HG02678 (cell line): ENCODE results near the gene GPHN.
A peak's percentile ranks its signal among the peaks of the same experiment; 100 is the strongest.

Experiments used
- ATAC-seq: cut with Tn5 transposase; IDR thresholded peaks from one replicate; pipeline ENCODE4 v1.9.1; 2021; ENCODE audit warnings: mild to moderate bottlenecking, moderate library complexity; ENCODE audit not compliant: unreplicated experiment

GPHN gene

GRCh38 chr14:66507722-66508546, at the start of gene GPHN:
GPHN (plus strand) TSS chr14:66508147.
- ATAC-seq = peak; percentile 89

DNA sequence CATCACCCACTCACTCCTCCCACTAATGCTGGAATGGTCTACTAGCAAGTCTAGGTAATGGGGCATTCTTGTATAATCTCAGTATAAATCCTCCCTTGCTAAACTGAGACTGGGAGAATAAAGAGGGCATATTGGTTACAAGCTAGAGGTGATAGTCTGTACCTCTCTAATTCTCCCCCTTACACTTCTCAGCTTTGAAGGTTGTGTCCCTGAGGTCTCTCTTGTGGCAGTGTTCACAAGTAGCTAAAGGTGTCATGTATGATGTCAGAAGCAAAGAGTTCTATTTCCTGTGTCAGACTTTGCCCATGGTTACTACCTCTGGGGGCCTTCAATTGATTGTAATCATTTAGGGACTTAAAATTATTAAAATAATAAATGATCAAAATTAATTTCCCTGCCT, 48.3 kb upstream of the GPHN start:
- ATAC-seq = no peak

GRCh38 chr14:66464261-66464660, 43.7 kb upstream of the GPHN start:
- no peak for ATAC-seq

GRCh38 chr14:66468778-66469367, 39.1 kb upstream of the GPHN start:
- no peak for ATAC-seq

- ATAC-seq = no peak
Measured at GRCh38 chr14:66471584-66471983, 36.4 kb upstream of the GPHN start.

DNA sequence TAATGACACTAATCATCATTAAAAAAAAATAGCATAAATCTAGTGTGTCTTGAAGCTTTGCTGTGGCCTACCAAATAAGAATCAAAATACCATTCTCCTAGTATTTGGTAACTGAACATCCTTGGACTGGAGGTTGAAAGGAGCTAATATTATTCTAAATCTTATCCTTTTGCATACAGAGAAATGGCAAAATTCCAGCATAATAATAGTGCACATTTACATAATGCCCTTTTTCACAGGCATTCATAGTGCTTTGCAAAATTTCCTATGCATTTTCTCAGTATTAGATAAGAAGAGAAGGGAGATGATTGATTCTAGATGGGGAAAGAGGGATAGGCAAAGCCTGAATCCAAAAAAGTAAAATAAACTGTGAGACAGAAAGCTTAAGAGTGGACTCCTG, 35.7 kb upstream of the GPHN start:
- ATAC-seq = no peak

DNA sequence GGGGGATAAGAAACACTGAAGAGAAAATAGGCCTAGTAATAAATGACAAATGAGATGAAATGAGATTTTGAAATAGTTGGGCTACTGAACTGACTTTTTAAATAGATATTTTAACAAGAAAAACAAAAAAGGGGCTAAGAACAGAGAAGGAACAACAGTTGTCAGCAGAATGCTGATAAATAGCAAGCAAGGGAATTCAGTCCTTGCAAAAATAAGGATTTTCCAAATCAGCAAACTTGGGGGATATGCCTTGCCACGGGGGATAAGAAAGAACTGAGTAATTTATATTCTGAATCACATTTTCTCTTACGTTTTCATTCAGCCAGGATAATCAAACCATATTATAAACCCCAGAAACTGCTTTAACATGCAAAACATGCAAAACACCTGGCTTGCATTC, 34.7 kb upstream of the GPHN start:
- ATAC-seq = no peak

- no peak for ATAC-seq
Measured at GRCh38 chr14:66476964-66477363, 31.0 kb upstream of the GPHN start.

DNA sequence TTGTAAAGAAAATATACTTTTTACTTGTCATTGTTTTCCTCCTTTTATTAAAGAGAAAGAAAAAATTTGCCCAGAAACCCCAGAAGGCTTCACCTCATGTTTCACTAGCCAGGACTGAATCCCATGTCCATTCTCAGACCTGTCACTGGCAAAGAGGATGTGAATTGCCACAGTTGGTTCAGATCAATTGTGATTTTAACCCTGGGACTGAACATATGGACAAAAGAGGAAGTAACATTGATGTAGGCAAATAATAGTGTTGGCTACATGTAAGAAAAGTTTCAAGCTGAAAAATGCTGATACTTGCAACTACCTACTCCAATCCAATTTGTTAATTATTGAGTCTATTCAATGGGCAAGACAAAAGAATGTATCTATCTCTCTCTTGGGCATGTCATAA, 30.4 kb upstream of the GPHN start:
- no peak for ATAC-seq

- no peak for ATAC-seq
Measured at GRCh38 chr14:66482873-66483272, 25.1 kb upstream of the GPHN start.

DNA sequence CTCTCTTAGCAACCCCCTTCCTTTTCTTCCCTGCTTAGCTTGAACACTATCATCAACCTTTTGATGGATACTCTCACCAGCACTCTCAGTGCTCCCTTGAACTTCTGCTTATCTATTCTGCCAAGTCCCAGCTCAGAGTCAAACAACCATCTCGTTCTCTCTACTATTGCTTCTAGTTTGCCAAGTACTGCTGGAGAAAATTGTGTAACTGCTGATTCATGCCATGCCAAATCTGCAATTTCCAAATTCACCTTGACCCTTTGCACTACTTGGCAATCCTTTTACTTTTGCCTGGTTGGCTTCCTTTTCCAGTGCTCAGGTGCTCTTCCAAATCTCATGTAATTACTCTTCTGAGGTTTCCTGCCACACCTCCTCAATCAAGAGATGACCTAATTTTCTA, 24.6 kb upstream of the GPHN start:
- no peak for ATAC-seq

GRCh38 chr14:66485029-66485428, 22.9 kb upstream of the GPHN start:
- ATAC-seq = no peak

- no peak for ATAC-seq
Measured at GRCh38 chr14:66485910-66486421, 22.0 kb upstream of the GPHN start, which contains the start of gene CCDC196. CCDC196 (plus strand) TSS chr14:66486371; CDS start chr14:66486503, 132 bp downstream.

- ATAC-seq = no peak
Measured at GRCh38 chr14:66487164-66487563, 20.8 kb upstream of the GPHN start.

DNA sequence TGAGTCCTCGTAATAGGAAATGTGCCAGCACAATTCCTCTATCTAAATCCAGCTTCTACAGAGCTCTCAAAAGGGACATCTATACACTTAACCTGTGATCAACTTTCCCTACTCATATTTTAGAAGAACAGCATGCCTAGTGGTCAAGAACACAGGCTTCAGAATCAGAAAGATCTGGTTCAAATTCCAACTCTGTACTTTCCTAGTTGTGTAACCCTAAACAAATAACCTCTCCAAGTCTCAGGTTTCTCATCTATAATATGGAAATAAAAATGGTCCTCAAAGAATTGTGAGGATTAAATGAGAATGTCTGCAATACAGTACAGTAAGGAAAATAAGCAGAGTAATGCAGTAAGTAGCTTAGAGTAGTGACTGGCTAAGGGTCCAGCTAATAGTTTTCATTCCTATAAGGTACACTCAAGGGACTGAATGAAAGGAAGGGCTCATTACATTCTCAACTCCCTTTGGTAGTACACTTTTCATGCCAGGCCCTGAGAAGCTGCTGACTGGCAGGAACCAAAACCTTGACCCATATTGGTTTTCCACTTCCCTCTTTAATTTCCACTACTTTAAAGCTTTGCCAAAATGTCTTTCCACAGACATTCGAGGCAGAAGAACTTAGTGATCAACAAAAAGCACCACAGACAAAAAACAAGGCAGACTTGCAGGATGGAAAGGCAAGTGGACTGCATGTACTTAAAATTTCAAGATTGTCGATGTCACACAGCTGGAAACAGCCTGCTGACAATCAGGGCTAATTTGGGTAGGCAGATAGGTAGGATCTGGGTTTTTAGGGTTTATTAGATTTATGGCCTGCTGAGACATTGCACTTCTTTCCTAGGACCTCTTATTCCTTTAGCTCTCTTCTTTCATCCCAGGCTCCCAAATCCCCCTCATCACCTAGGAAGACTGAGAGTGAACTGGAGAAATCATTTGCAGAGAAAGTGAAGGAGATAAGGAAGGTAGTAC, 17.5 kb upstream of the GPHN start:
- ATAC-seq = no peak

- ATAC-seq = no peak
Measured at GRCh38 chr14:66493750-66494149, 14.2 kb upstream of the GPHN start.

GRCh38 chr14:66495218-66496098, 12.5 kb upstream of the GPHN start:
- ATAC-seq = no peak

- no peak for ATAC-seq
Measured at GRCh38 chr14:66496188-66496807, 11.6 kb upstream of the GPHN start.

- ATAC-seq = no peak
Measured at GRCh38 chr14:66496911-66497310, 11.0 kb upstream of the GPHN start.

DNA sequence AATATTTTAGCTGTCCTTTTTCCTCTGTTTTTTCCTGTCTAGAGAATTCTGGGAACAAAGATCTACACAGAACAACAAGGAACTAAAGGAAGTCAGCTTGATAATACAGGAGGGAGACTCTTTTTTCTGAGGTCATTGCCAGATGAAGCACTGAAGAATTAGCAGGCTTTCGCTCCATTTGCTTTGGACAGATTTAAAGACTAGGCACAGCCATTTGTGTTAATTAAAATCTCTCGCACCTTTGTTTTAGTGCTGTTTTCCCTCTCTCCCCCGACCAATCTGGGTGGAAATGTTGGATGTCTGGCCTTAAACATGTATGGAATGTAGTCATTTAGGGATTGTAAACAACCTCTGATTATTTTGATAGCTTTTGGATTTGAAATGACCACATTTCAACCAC, 9.6 kb upstream of the GPHN start:
- no peak for ATAC-seq
